Nasal cavity respiratory epithelium epithelial cell of viscerocranial mucosa (primary cell): ENCODE data around the gene ZFAND5. TPM values are rescaled to one million over a fixed set of nuclear protein-coding genes. Genes with fewer than 3 reads are reported as not detected.

ENCODE experiments used
- total RNA-seq: library from RNA; depleted of rRNA; stranded (reverse); fragments of >200 nt; gene quantifications from 2 replicates; pipeline ENCODE4 v1.2.3, GENCODE V29; 2014

Gene ZFAND5
- 88.2 and 168 TPM in 2 replicates for total RNA-seq

GRCh38 chr9:72364679-72365524, at the start of gene ZFAND5:
TSS of gene ZFAND5 (minus strand) at chr9:72365208. CDS start at chr9:72360778, 4,430 bp downstream.

Other genes with a start within 250 kb of the ZFAND5 start
- gene GDA, start 215.8 kb downstream of the ZFAND5 start, total RNA-seq = 0.14 and 3.4 TPM in 2 replicates
- gene TMC1, start 156.4 kb upstream of the ZFAND5 start, total RNA-seq = 0.71 and 1.0 TPM in 2 replicates